Mesenchymal stem cell (in vitro differentiated cells and primary cell): ENCODE results near the gene IRF9.

Source experiments
- DNase-seq: peaks from one replicate; pipeline ENCODE4 v3.0.0-alpha.2; 2013
- H2AFZ ChIP-seq: one replicate; pipeline ENCODE4 v1.6.1; 2013; ENCODE audit warnings: low read depth, mild to moderate bottlenecking, control low read depth, inconsistent platforms, low read length, moderate library complexity
- H2AK5ac ChIP-seq: 2 replicates; pipeline ENCODE4 v1.6.1; 2013; ENCODE audit warnings: low read length, moderate library complexity, mild to moderate bottlenecking, inconsistent platforms; ENCODE audit not compliant: severe bottlenecking
- H2BK120ac ChIP-seq: one replicate; pipeline ENCODE4 v1.6.1; 2013; ENCODE audit warnings: low read depth, mild to moderate bottlenecking, inconsistent platforms, low read length, moderate library complexity
- H2BK12ac ChIP-seq, 2 experiments: one replicate each; pipeline ENCODE4 v1.6.1; 2013; ENCODE audit warnings: inconsistent platforms in 2 of 2, low read length in 2 of 2, mild to moderate bottlenecking in 2 of 2, moderate library complexity in 2 of 2, control low read depth in 1 of 2
- H2BK15ac ChIP-seq: one replicate; pipeline ENCODE4 v1.6.1; 2013; ENCODE audit warnings: mild to moderate bottlenecking, low read depth, inconsistent platforms; ENCODE audit not compliant: poor library complexity, severe bottlenecking
- H2BK5ac ChIP-seq: 2 replicates; pipeline ENCODE4 v1.6.1; 2013; ENCODE audit warnings: low read depth, mild to moderate bottlenecking, low read length, control low read depth, inconsistent platforms; ENCODE audit not compliant: poor library complexity, severe bottlenecking
- H3K14ac ChIP-seq, 2 experiments: one replicate each; pipeline ENCODE4 v1.6.1; 2013; ENCODE audit warnings: inconsistent platforms in 2 of 2, low read length in 2 of 2, control low read depth in 1 of 2, mild to moderate bottlenecking in 1 of 2, moderate library complexity in 1 of 2
- H3K18ac ChIP-seq, 2 experiments: one replicate each; pipeline ENCODE4 v1.6.1; 2013; ENCODE audit warnings: inconsistent platforms in 2 of 2, low read length in 2 of 2, control low read depth in 1 of 2, low read depth in 1 of 2, mild to moderate bottlenecking in 1 of 2
- H3K23ac ChIP-seq, 2 experiments: one replicate each; pipeline ENCODE4 v1.6.1; 2013; ENCODE audit warnings: inconsistent platforms in 2 of 2, low read length in 2 of 2, mild to moderate bottlenecking in 2 of 2, moderate library complexity in 2 of 2, control low read depth in 1 of 2
- H3K27ac ChIP-seq: 2 replicates; pipeline ENCODE4 v1.5.1; 2013; ENCODE audit warnings: mild to moderate bottlenecking, moderate library complexity, low read length, control low read depth, inconsistent platforms; ENCODE audit not compliant: poor library complexity, severe bottlenecking
- H3K27me3 ChIP-seq, 2 experiments: 2 replicates each; pipeline versions ENCODE4 v1.6.1 to v1.7.0; 2013; ENCODE audit warnings: low read length in 2 of 2, mild to moderate bottlenecking in 2 of 2, moderate library complexity in 2 of 2, control low read depth in 1 of 2, inconsistent platforms in 1 of 2; ENCODE audit not compliant: control insufficient read depth in 1 of 2, insufficient read depth in 1 of 2
- H3K36me3 ChIP-seq, 2 experiments: 2 replicates each; pipeline versions ENCODE4 v1.6.1 to v1.7.0; 2013; ENCODE audit warnings: low read length in 2 of 2, control low read depth in 1 of 2, inconsistent platforms in 1 of 2, low read depth in 1 of 2, mild to moderate bottlenecking in 1 of 2; ENCODE audit not compliant: insufficient read depth in 2 of 2, control insufficient read depth in 1 of 2
- H3K4ac ChIP-seq, 2 experiments: one replicate each; pipeline ENCODE4 v1.6.1; 2013; ENCODE audit warnings: inconsistent platforms in 2 of 2, low read length in 2 of 2, mild to moderate bottlenecking in 2 of 2, moderate library complexity in 2 of 2, control low read depth in 1 of 2, low read depth in 1 of 2
- H3K4me1 ChIP-seq: 2 replicates; pipeline ENCODE4 v1.6.1; 2013; ENCODE audit warnings: low read depth, low read length, control low read depth; ENCODE audit not compliant: control insufficient read depth, insufficient read depth
- H3K4me2 ChIP-seq: 2 replicates; pipeline ENCODE4 v1.6.1; 2013; ENCODE audit warnings: low read length, mild to moderate bottlenecking, inconsistent platforms; ENCODE audit not compliant: poor library complexity, severe bottlenecking
- H3K4me3 ChIP-seq, 2 experiments: 2 replicates each; pipeline versions ENCODE4 v1.5.1 to v1.7.0; 2013; ENCODE audit warnings: low read length in 2 of 2, mild to moderate bottlenecking in 2 of 2, control low read depth in 1 of 2, low read depth in 1 of 2; ENCODE audit not compliant: insufficient read depth in 1 of 2
- H3K79me1 ChIP-seq: replicated peaks from 2 replicates; pipeline ENCODE4 v1.6.1; 2013; ENCODE audit warnings: mild to moderate bottlenecking, control low read depth, low read length, inconsistent platforms; ENCODE audit not compliant: poor library complexity, severe bottlenecking
- H3K9ac ChIP-seq: 2 replicates; pipeline ENCODE4 v1.7.0; 2013; ENCODE audit warnings: mild to moderate bottlenecking, low read length, moderate library complexity
- H3K9me3 ChIP-seq: 2 replicates; pipeline ENCODE4 v1.7.0; 2013; ENCODE audit warnings: mild to moderate bottlenecking, low read length; ENCODE audit not compliant: control insufficient read depth
- H4K8ac ChIP-seq: one replicate; pipeline ENCODE4 v1.6.1; 2013; ENCODE audit warnings: inconsistent platforms, mild to moderate bottlenecking, low read length, moderate library complexity
- H4K91ac ChIP-seq: one replicate; pipeline ENCODE4 v1.6.1; 2013; ENCODE audit warnings: mild to moderate bottlenecking, low read length, inconsistent platforms
- WGBS: methylation state at CpG from one replicate; pipeline ENCODE4 v1.1.7; 2013; ENCODE audit warnings: mixed read lengths; 5-methylcytosine and 5-hydroxymethylcytosine counted together

The IRF9 gene

DNA sequence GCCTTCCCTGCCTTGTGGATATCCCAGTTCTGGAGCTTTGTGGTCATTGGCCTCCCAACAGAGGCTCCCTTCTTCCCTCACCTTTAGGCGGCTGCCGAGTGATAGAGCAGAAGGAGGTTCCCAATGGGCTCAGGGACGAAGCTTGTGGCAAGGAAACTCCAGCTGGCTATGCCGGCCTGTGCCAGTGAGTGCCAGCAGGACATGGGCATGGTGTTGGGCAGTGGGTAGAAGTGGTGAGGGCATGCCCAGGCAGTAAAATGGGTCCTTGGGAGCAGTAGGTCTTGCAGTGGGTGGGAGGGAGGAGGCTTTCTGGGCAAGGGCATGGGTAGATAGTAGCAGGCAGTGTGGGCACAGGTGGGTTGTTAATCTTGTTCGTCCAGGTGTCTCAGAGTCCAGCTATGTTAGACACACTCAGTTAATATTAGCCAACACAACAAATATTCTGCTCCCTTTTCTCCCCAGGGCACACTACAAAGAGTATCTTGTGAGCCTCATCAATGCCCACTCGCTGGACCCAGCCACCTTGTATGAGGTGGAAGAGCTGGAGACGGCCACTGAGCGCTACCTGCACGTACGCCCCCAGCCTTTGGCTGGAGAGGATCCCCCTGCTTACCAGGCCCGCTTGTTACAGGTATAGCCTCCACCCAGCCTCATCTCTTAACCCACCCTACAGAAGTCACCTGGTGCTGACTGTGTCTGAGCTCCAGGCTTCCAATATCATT, 1.1 kb upstream of the IRF9 start:
- 98% methylated on average over 10 of the region's 11 CpGs for whole genome bisulfite sequencing
- H2BK12ac ChIP-seq = peak overlapping the region; percentile 62 to 67
- H3K4me2 ChIP-seq = no peak overlapping the region
- H3K27ac ChIP-seq = no peak overlapping the region
- H2BK15ac ChIP-seq = peak overlapping the region; percentile 6
- DNase-seq = no peak
- H2BK5ac ChIP-seq = no peak overlapping the region
- H3K79me1 ChIP-seq = peaks cover 23% of the 10 kb centered on the region
- no peak overlapping the region for H3K4me3 ChIP-seq
- peaks cover 19% of the 10 kb centered on the region for H3K4me1 ChIP-seq
- H3K27me3 ChIP-seq = no peaks in the 10 kb centered on the region
- H3K18ac ChIP-seq = no peak overlapping the region
- no peak overlapping the region for H4K8ac ChIP-seq
- H4K91ac ChIP-seq = peak overlapping the region; percentile 4
- H3K9me3 ChIP-seq = no peaks in the 10 kb centered on the region
- no peak overlapping the region for H3K9ac ChIP-seq
- H3K14ac ChIP-seq = no peak overlapping the region
- no peak overlapping the region for H3K4ac ChIP-seq
- peaks cover 66 to 75% of the 10 kb centered on the region in 2 experiments for H3K36me3 ChIP-seq
- H2AK5ac ChIP-seq = no peak overlapping the region
- no peak overlapping the region for H3K23ac ChIP-seq
- no peak overlapping the region for H2BK120ac ChIP-seq
- H2AFZ ChIP-seq = no peak overlapping the region

DNA sequence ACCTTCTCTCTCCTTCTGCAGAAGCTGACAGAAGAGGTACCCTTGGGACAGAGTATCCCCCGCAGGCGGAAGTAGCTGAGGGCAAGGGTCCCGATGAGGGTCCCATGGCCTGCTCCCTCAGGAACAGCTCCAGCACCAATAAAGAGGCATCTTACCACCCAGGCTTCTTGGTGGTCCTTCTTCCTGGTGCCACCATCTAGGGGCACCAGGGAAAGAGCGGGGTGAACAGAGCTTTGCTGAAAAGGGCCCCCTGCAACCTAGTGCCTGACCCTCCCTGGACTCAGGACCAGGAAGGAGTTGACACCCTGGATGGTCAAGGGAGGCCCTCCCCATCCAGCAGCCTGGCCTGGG, 591 bp upstream of the IRF9 start:
- Histone ChIP-seq H3K27me3 (no peaks in the 10 kb centered on the region), H3K4ac (no peak overlapping the region), H3K9ac (peak overlapping the region; percentile 99), H3K4me2 (no peak overlapping the region), H2BK12ac (peak overlapping the region; percentile 61 to 62), H3K4me1 (peaks cover 19% of the 10 kb centered on the region), H3K9me3 (no peaks in the 10 kb centered on the region), H3K4me3 (no peak overlapping the region), H3K23ac (no peak overlapping the region), H2BK5ac (no peak overlapping the region), H3K79me1 (peaks cover 25% of the 10 kb centered on the region), H4K8ac (peak overlapping the region; percentile 27), H2AFZ (no peak overlapping the region), H3K27ac (peak overlapping the region; percentile 19), H2AK5ac (no peak overlapping the region), H4K91ac (peak overlapping the region; percentile 29), H2BK15ac (no peak overlapping the region), H3K36me3 (peaks cover 66 to 75% of the 10 kb centered on the region in 2 experiments), H2BK120ac (peak overlapping the region; percentile 36), H3K18ac (peak overlapping the region in 1 of 2 experiments; percentile 63), H3K14ac (no peak overlapping the region)
- 98% methylated on average over 4 of the region's 4 CpGs for WGBS
- DNase-seq = no peak

DNA sequence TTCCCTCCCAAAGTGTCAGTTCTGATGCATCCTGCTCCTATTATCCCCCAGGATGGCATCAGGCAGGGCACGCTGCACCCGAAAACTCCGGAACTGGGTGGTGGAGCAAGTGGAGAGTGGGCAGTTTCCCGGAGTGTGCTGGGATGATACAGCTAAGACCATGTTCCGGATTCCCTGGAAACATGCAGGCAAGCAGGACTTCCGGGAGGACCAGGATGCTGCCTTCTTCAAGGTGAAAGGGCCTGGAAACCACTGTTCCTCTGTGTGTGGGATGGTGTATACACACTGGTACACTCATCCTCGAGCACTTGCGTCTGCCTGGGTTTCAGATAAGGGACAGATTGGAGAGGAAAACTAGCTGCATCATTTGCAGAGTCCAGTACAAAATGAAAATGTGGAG, 1.0 kb downstream of the IRF9 start:
- WGBS = 91% methylated on average over 8 of the region's 8 CpGs
- H3K79me1 ChIP-seq = peaks cover 28% of the 10 kb centered on the region
- no peaks in the 10 kb centered on the region for H3K9me3 ChIP-seq
- no peak overlapping the region for H2BK15ac ChIP-seq
- no peak overlapping the region for H2BK5ac ChIP-seq
- peak overlapping the region; percentile 80 for H3K4me2 ChIP-seq
- H4K91ac ChIP-seq = no peak overlapping the region
- DNase-seq = peak; percentile 22
- no peak overlapping the region for H2AFZ ChIP-seq
- H3K4ac ChIP-seq = no peak overlapping the region
- H3K9ac ChIP-seq = peak overlapping the region; percentile 99
- H3K14ac ChIP-seq = peak overlapping the region in 1 of 2 experiments; percentile 19
- H4K8ac ChIP-seq = no peak overlapping the region
- H2AK5ac ChIP-seq = peak overlapping the region; percentile 8
- peaks cover 67 to 75% of the 10 kb centered on the region in 2 experiments for H3K36me3 ChIP-seq
- peaks cover 19% of the 10 kb centered on the region for H3K4me1 ChIP-seq
- H2BK12ac ChIP-seq = peak overlapping the region; percentile 21 to 59
- H3K4me3 ChIP-seq = peak overlapping the region in 1 of 2 experiments; percentile 96
- H3K23ac ChIP-seq = no peak overlapping the region
- no peaks in the 10 kb centered on the region for H3K27me3 ChIP-seq
- H2BK120ac ChIP-seq = no peak overlapping the region
- no peak overlapping the region for H3K27ac ChIP-seq
- H3K18ac ChIP-seq = peak overlapping the region in 1 of 2 experiments; percentile 91

DNA sequence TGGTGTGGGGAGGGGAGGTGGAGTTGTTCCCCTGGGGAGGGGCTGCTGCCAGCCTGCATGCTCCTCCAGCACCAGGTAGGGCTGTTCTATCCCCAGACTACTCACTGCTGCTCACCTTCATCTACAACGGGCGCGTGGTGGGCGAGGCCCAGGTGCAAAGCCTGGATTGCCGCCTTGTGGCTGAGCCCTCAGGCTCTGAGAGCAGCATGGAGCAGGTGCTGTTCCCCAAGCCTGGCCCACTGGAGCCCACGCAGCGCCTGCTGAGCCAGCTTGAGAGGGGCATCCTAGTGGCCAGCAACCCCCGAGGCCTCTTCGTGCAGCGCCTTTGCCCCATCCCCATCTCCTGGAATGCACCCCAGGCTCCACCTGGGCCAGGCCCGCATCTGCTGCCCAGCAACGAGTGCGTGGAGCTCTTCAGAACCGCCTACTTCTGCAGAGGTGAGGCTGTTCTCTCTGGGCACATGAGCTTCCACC, 3.5 kb downstream of the IRF9 start:
- Histone ChIP-seq H2AFZ (no peak overlapping the region), H2BK5ac (no peak overlapping the region), H3K4me3 (no peak overlapping the region), H3K9ac (no peak overlapping the region), H3K18ac (no peak overlapping the region), H3K9me3 (no peaks in the 10 kb centered on the region), H2BK12ac (no peak overlapping the region), H3K23ac (no peak overlapping the region), H4K8ac (no peak overlapping the region), H2BK120ac (no peak overlapping the region), H3K4ac (no peak overlapping the region), H3K27me3 (no peaks in the 10 kb centered on the region), H3K4me1 (peaks cover 19% of the 10 kb centered on the region), H3K27ac (no peak overlapping the region), H3K4me2 (no peak overlapping the region), H3K79me1 (peaks cover 28% of the 10 kb centered on the region), H2AK5ac (no peak overlapping the region), H3K14ac (no peak overlapping the region), H3K36me3 (peaks cover 65 to 77% of the 10 kb centered on the region in 2 experiments), H2BK15ac (no peak overlapping the region), H4K91ac (no peak overlapping the region)
- DNase-seq = no peak
- 97% methylated on average over 14 of the region's 14 CpGs for WGBS
